Transverse colon (tissue), 4 donors: ENCODE results near the gene NYNRIN. TPM values are rescaled to one million over a fixed set of nuclear protein-coding genes. Genes with fewer than 3 reads are reported as not detected.
A peak's percentile ranks its signal among the peaks of the same experiment; 100 is the strongest.

Experiments
- DNase-seq: peaks from one replicate; pipeline ENCODE4 v3.0.0-alpha.2; 2019
- H3K27ac ChIP-seq, 4 donors: fragments of 200-600 bp; sonication (generic); 2 replicates each; pipeline ENCODE4 v1.5.1; 2016 to 2018; ENCODE audit warnings: inconsistent platforms in 4 of 4
- H3K27me3 ChIP-seq: fragments of 200-600 bp; sonication (generic); 2 replicates; pipeline ENCODE4 v1.5.1; 2017; ENCODE audit warnings: inconsistent platforms
- H3K36me3 ChIP-seq, 4 donors: fragments of 200-600 bp; sonication (generic); 2 replicates each; pipeline ENCODE4 v1.5.1; 2017 to 2019; ENCODE audit warnings: inconsistent platforms in 4 of 4
- H3K4me1 ChIP-seq, 4 donors: fragments of 200-600 bp; sonication (generic); 2 replicates each; pipeline ENCODE4 v1.5.1; 2017 to 2020; ENCODE audit warnings: inconsistent platforms in 4 of 4
- H3K4me3 ChIP-seq, 4 donors: fragments of 200-600 bp; sonication (generic); 1 replicate in 1 of 4; 2 replicates in 3 of 4; pipeline versions ENCODE4 v1.5.1 to v1.6.1; 2017 to 2019; ENCODE audit warnings: inconsistent platforms in 4 of 4
- H3K9me3 ChIP-seq, 2 donors: fragments of 200-600 bp; sonication (generic); 2 replicates each; pipeline ENCODE4 v1.5.1; 2017 to 2019; ENCODE audit warnings: inconsistent platforms in 2 of 2
- CTCF ChIP-seq, 5 experiments: fragments of 200-600 bp in 3 of 5; fragments of 450-650 bp in 2 of 5; sonication (generic) in 3 of 5; IDR thresholded peaks; 1 replicate in 2 of 5; 2 replicates in 3 of 5; pipeline ENCODE4 v1.5.1; 2016 to 2017; ENCODE audit warnings: antibody characterized with exemption in 5 of 5, inconsistent platforms in 3 of 5, mild to moderate bottlenecking in 2 of 5, moderate library complexity in 1 of 5
- EP300 ChIP-seq: sonication (generic); formaldehyde crosslinking; IDR thresholded peaks from one replicate; pipeline ENCODE4 v1.6.1; 2017; ENCODE audit warnings: antibody characterized with exemption, low read depth
- POLR2A ChIP-seq: fragments of 450-650 bp; IDR thresholded peaks from one replicate; pipeline ENCODE4 v1.6.1; 2016; ENCODE audit warnings: antibody characterized with exemption, mild to moderate bottlenecking, moderate library complexity
- POLR2AphosphoS5 ChIP-seq, 3 donors: sonication (generic); formaldehyde crosslinking; IDR thresholded peaks; one replicate each; pipeline ENCODE4 v1.6.1; 2016; ENCODE audit warnings: antibody characterized with exemption in 3 of 3
- WGBS, 2 donors: methylation state at CpG; one replicate each; pipeline ENCODE4 v1.1.5; 2018; ENCODE audit warnings: low coverage in 1 of 2; 5-methylcytosine and 5-hydroxymethylcytosine counted together
- in situ Hi-C, 4 donors: fragments of 200-750 bp; cut with MboI; loops; one replicate each; pipeline versions ENCODE4 v1.15.0 to v1.15.1; 2017; ENCODE audit warnings: low sequenced_read_pairs in 3 of 4, low pct_ligation_motif_present in 1 of 4, low pct_unique_long_range_greater_than_20kb in 1 of 4
- intact Hi-C: fragments of 100-400 bp; cut with DNase I; formaldehyde crosslinking; loops from one replicate; pipeline ENCODE4 v1.15.1; 2023; ENCODE audit warnings: low total_unique reads
- total RNA-seq, 4 donors: library from RNA; depleted of rRNA; stranded (reverse); fragments of >200 nt; gene quantifications; one replicate each; pipeline ENCODE4 v1.1.0, GENCODE V29; 2016

The NYNRIN gene
- total RNA-seq, 4 donors from 2014 or later: 2.6 to 11.4 (median 9.0) TPM

DNA sequence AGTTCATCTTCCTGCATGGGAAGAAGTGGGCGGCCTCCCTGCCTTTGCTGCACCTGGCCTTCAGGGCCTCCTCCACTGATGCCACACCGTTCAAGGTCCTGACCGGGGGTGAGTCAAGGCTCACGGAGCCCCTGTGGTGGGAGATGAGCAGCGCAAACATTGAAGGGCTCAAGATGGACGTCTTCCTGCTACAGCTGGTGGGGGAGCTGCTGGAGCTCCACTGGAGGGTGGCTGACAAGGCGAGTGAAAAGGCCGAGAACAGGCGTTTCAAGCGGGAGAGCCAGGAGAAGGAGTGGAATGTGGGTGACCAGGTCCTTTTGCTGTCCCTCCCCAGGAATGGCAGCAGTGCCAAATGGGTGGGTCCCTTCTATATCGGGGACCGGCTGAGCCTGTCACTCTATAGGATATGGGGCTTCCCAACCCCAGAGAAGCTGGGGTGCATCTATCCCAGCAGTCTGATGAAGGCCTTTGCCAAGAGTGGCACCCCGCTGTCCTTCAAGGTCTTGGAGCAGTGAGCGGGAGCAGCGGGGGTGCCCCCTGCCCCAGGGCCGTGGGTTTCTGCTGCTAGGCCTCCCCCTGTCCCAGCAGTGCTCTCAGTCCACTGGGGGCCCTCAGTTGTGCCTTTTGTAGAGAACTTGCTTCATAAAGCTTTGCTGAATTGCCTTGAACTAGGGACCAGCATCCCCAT, 18.3 kb downstream of the NYNRIN start:
- Histone ChIP-seq H3K4me1 (peaks cover 4 to 12% (median 9%) of the 10 kb centered on the region in 4 donors), H3K27ac (no peak overlapping the region), H3K9me3 (no peaks in the 10 kb centered on the region), H3K4me3 (no peak overlapping the region), H3K27me3 (no peaks in the 10 kb centered on the region), H3K36me3 (no peaks in the 10 kb centered on the region)
- WGBS, 2 donors: 86% methylated on average over 16 of the region's 16 CpGs; no CpG with 5 or more reads in 1 of the 2 donors
- TF ChIP-seq EP300 (no peak), CTCF (IDR thresholded peaks at IDR 0.05) (no peak), POLR2AphosphoS5 (IDR thresholded peaks at IDR 0.05) (no peak), POLR2A (no peak)
- intact Hi-C loops: no loop called here
- in situ Hi-C loops: no loop called here
- DNase-seq: no peak

- 61% methylated on average over 6 of the region's 6 CpGs; no CpG with 5 or more reads in 1 of the 2 donors for WGBS, 2 donors
- Histone ChIP-seq H3K27ac (peak overlapping the region; percentile 48 to 66 (median 54)), H3K4me3 (no peak overlapping the region), H3K36me3 (no peaks in the 10 kb centered on the region), H3K9me3 (no peaks in the 10 kb centered on the region), H3K4me1 (peaks cover 5 to 20% (median 11%) of the 10 kb centered on the region in 4 donors), H3K27me3 (no peaks in the 10 kb centered on the region)
- in situ Hi-C loops: no loop called here
- TF ChIP-seq POLR2AphosphoS5 (IDR thresholded peaks at IDR 0.05) (no peak), POLR2A (no peak), EP300 (no peak), CTCF (IDR thresholded peaks at IDR 0.05) (no peak)
- DNase-seq: peak; percentile 7
- intact Hi-C loops: no loop called here
Measured at GRCh38 chr14:24417832-24418491, 19.2 kb downstream of the NYNRIN start.

- no peak overlapping the region for H3K4me3 ChIP-seq
Measured at GRCh38 chr14:24418492-24418873, 19.7 kb downstream of the NYNRIN start.

More at GRCh38 chr14:24418492-24418873, 19.7 kb downstream of the NYNRIN start:
- TF ChIP-seq EP300: no peak
- peak; percentile 24 to 80 (median 77) for TF ChIP-seq POLR2AphosphoS5 (IDR thresholded peaks at IDR 0.05)
- TF ChIP-seq POLR2A: peak; percentile 64
- no peak for TF ChIP-seq CTCF (IDR thresholded peaks at IDR 0.05)
- Histone ChIP-seq H3K9me3 (no peaks in the 10 kb centered on the region), H3K27me3 (no peaks in the 10 kb centered on the region), H3K27ac (peak overlapping the region; percentile 48 to 66 (median 54)), H3K36me3 (no peaks in the 10 kb centered on the region), H3K4me1 (peaks cover 7 to 24% (median 13%) of the 10 kb centered on the region in 4 donors)
- 40% methylated on average over 6 of the region's 6 CpGs; no CpG with 5 or more reads in 1 of the 2 donors for WGBS, 2 donors
- intact Hi-C loops (no loop called here), in situ Hi-C loops (no loop called here)
- peak; percentile 78 for DNase-seq
